Nephron progenitor cell (in vitro differentiated cells): ENCODE data around the gene MINDY4.

ENCODE experiments used
- DNase-seq: peaks from one replicate; pipeline ENCODE4 v3.0.0; 2021
- H3K27ac Mint-ChIP-seq: 2 replicates; pipeline ENCODE4 v1.8.0; 2021; ENCODE audit warnings: mild to moderate bottlenecking, moderate library complexity, mixed read lengths
- H3K27me3 Mint-ChIP-seq: 2 replicates; pipeline ENCODE4 v1.8.0; 2021; ENCODE audit warnings: mild to moderate bottlenecking, low read depth, mixed read lengths; ENCODE audit not compliant: poor library complexity
- H3K36me3 Mint-ChIP-seq: 2 replicates; pipeline ENCODE4 v1.8.0; 2021; ENCODE audit warnings: low read depth, mixed read lengths
- H3K4me1 Mint-ChIP-seq: 2 replicates; pipeline ENCODE4 v1.8.0; 2021; ENCODE audit warnings: mixed read lengths
- H3K4me3 Mint-ChIP-seq: 2 replicates; pipeline ENCODE4 v1.8.0; 2021; ENCODE audit warnings: mild to moderate bottlenecking, moderate library complexity, mixed read lengths
- H3K9me3 Mint-ChIP-seq: 2 replicates; pipeline ENCODE4 v1.8.0; 2021; ENCODE audit warnings: mild to moderate bottlenecking, moderate library complexity, mixed read lengths
- CTCF ChIP-seq: fragments of 200-600 bp; sonication (generic); IDR thresholded peaks from 2 replicates; pipeline ENCODE4 v1.5.0; 2021; ENCODE audit warnings: antibody characterized with exemption

MINDY4 gene

GRCh38 chr7:30932562-30932961, 161.3 kb downstream of the MINDY4 start:
- no peak for TF ChIP-seq CTCF
- DNase-seq = no peak
- H3K9me3 Mint-ChIP-seq = peaks cover 5% of the 10 kb centered on the region
- no peaks in the 10 kb centered on the region for H3K36me3 Mint-ChIP-seq
- no peak overlapping the region for H3K4me3 Mint-ChIP-seq
- peaks cover 11% of the 10 kb centered on the region for H3K27me3 Mint-ChIP-seq
- H3K4me1 Mint-ChIP-seq = peaks cover 14% of the 10 kb centered on the region
- peak overlapping the region; percentile 17 for H3K27ac Mint-ChIP-seq

- H3K36me3 Mint-ChIP-seq = no peaks in the 10 kb centered on the region
- H3K27ac Mint-ChIP-seq = peak overlapping the region; percentile 29
- no peaks in the 10 kb centered on the region for H3K9me3 Mint-ChIP-seq
- no peak overlapping the region for H3K4me3 Mint-ChIP-seq
- H3K27me3 Mint-ChIP-seq = peaks cover 11% of the 10 kb centered on the region
- H3K4me1 Mint-ChIP-seq = peaks cover 14% of the 10 kb centered on the region
- TF ChIP-seq CTCF = no peak
- no peak for DNase-seq
Measured at GRCh38 chr7:30933124-30933974, 162.1 kb downstream of the MINDY4 start.

DNA sequence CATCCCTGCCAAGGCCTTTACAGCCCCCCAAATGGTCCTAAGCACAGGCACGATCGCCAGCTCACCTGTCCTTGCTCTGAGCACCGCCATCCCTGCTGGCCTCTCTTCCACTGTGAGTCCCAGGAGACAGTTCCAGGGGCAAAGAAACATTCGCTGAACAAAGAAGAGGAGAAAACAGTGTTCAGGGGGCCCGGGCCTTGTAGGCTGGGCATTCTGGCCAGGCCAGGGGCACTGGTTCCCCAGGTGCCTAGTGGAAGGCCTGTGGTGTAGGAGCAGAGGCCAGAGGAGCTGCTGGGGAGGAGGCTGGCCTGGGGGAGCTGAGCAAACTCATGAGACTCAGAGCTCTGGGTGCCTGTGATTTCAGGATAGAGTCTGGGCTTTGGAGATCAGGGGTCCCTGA, 163.0 kb downstream of the MINDY4 start:
- Mint-ChIP-seq H3K4me1 (peaks cover 14% of the 10 kb centered on the region), H3K9me3 (no peaks in the 10 kb centered on the region), H3K27me3 (peaks cover 11% of the 10 kb centered on the region), H3K4me3 (no peak overlapping the region), H3K27ac (no peak overlapping the region), H3K36me3 (no peaks in the 10 kb centered on the region)
- TF ChIP-seq CTCF = no peak
- DNase-seq = no peak

- no peak for DNase-seq
- Mint-ChIP-seq H3K36me3 (no peaks in the 10 kb centered on the region), H3K4me3 (no peak overlapping the region), H3K4me1 (peaks cover 14% of the 10 kb centered on the region), H3K27me3 (peaks cover 11% of the 10 kb centered on the region), H3K27ac (no peak overlapping the region), H3K9me3 (no peaks in the 10 kb centered on the region)
- no peak for TF ChIP-seq CTCF
Measured at GRCh38 chr7:30934732-30935568, 163.7 kb downstream of the MINDY4 start.

DNA sequence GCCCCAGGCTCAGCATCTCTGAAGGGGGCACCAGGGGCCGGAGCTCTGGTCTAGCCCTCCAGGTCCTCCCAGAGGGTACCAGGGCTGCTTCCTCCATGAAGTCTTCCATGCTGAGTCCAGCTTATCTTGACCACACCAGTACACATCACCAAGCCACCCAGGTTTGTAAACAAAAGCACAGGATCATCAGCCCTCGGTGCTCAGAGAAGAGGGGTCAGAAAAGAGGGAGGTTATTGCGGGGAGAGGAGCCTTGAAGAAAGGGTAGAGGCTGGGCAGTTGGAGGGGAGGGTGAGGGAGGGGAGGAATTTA, 164.3 kb downstream of the MINDY4 start:
- no peak overlapping the region for H3K4me3 Mint-ChIP-seq
- no peaks in the 10 kb centered on the region for H3K36me3 Mint-ChIP-seq
- no peak for TF ChIP-seq CTCF
- no peak overlapping the region for H3K27ac Mint-ChIP-seq
- H3K27me3 Mint-ChIP-seq = peaks cover 15% of the 10 kb centered on the region
- no peak for DNase-seq
- H3K9me3 Mint-ChIP-seq = no peaks in the 10 kb centered on the region
- H3K4me1 Mint-ChIP-seq = peaks cover 14% of the 10 kb centered on the region
